ENCODE data around the gene NEB.

Gene NEB

DNA sequence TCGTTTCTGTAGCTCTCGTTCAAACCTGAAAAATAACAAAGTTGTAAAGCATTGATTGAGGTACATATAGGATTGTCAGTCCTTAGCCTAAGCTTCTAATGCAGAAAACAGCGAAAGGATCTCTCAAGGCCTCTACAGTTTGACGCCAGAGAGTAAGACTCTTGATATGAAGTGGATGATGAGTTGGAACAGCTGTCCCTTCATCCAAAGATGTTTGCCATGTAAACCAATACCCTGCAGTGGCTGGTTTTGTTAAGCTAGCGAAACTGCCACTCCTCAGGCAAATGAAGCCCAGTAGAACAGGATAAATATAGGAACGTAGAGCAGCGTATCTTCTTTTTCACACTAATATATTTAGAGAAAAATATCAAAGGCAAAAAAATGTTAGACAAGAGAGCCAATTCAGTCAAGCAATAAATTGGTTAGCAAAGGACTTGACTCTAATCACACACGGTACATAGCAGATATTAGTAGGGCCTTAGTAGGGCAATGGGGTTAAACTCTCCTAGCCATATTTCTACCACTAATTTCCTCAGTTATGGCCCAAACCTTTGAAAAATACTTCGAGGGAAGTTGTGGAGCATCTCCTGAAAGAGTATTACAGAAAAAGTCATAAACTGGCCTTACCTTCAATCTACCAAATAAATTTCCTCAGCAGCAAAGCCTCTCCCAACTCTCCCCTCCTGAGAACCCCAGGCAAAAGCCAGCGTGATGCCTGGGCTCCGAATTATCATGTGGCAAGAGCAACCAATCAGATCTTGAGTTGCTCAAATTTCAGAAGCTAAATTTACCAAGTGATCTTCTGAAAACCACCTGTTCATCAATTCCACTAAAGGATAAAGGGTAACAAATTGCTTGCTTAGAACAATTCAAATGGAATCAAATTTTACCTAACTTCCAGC is at the start of gene NEB:
Gene NEB (minus strand): TSS at position 706 of the 902 bp plus-strand sequence. CDS start 1,320 bp downstream, outside the sequence.
- DNase-seq, result no peak

DNA sequence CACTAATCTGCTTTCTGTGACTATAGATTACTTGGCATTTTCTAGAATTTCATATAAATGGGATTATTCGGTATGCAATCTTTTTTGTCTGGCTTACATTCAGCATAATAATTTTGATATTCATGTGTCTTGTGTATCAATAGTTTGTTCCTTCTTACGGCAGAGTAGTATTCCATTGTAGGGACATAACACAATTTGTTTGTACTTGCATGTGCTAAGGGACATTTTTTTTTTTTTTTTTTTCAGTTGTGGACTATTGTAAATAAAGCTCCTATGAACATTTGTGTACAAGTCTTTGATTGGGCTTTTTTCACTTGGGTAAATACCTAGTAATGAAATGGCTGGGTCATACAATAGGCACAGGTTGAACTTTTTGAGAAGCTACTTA is 48.9 kb upstream of the NEB start:
- DNase-seq, result no peak

DNA sequence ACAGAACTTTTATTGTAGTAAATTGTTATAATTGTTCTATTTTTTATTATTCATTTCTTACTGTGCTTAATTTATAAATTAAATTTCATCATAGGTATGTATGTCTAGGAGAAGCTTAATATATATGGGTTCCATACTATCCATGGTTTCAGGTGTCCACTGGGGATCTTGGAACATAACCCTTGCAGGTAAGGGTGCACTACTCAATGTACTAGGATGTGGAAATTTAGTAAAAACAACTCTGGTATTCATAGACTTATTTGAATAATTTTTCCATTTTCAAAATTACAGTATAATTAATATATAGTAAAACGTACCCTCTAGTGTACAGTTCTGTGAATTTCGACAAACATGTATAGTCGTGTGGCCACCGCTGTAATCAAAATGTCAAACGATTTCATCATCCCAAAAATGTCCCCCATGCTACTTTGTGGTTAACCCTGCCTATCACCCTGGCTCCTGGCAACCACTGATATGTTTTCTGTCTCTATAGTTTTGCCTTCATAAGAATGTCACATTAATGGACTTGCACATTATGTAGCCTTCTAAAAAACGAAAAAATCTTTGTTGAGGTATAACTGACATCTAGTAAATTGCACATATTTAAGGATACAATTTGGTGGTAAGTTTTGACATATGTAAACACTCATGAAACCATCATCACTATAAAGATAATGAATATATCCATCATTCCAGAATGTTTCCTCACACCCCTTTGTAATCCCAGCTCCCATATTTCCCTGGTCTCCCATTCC is 48.3 kb upstream of the NEB start:
- peak; percentile 9 for DNase-seq

DNA sequence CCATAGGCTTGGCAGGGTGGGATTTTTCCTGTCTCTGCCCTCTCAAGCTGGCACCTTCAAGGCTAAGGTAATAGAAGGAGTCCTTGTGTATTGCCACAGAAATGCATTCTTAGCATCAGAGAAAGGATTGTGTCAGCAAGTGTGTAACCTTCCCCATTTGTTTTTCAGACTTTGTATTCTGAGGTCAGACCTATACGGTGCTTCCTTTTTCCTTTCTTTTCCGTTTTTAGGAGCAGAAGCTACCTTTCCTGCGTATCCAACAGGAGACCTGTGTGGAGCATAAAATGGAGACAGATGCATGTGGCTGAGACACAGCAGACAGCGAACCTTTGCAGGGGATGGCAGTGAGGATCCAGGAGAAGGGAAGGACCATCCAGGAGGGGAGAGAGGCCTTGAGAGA is 47.4 kb upstream of the NEB start:
- DNase-seq, result no peak

GRCh38 chr2:151780938-151781337 is 46.7 kb upstream of the NEB start:
- no peak for DNase-seq

DNA sequence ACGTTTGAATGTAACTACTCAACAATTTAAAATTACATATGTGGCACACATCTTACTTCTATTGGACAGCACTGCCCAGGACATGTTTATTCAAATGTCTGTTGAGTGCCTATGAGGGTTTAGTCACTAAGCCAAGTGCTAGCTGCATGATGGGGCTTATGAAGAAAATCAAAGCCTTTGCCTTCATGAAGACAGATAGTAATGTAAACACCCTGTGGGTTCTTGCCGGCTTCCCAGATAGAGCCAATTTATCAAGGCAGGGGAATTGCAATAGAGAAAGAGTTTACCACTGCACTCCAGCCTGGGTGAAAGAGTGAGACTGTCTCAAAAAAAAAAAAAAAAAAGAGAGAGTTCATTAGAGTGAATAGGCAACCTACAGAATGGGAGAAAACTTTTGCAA is 43.7 kb upstream of the NEB start:
- DNase-seq, result no peak

- no peak for DNase-seq
Observed at GRCh38 chr2:151777487-151777886, 43.2 kb upstream of the NEB start.

- no peak for DNase-seq
Observed at GRCh38 chr2:151776367-151776766, 42.1 kb upstream of the NEB start.

DNA sequence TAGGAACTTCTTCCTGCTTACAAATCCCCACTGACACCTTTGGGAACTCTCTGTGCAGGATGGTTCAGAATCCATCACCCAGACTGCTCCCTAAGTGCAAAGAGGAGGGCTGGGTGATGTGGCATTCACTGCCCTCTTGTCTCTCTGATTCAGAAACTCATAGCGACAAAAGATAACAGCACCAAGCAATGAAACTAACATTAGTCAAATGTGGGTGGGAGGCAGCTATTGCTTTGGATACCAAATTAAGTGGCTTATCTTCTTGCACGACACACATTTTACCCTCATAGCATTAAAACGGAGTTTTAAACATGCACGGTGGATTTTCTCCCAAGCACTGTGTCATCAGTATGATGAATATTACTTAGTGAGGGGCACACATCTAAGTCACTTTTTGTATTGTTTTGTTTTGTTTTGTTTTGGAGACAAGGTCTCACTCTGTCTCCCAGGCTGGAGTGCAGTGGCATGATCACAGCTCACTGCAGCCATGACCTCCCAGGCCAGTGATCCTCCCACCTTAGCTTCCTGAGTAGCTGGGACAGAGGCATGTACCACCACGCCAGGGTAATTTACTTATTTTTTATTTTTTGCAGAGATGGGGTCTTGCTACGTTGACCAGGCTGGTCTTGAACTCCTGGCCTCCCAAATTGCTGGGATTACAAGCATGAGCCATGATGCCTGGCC is 40.9 kb upstream of the NEB start:
- DNase-seq, result no peak

GRCh38 chr2:151774506-151774905 is 40.2 kb upstream of the NEB start:
- DNase-seq, result peak; percentile 72

- DNase-seq, result peak; percentile 32
Observed at GRCh38 chr2:151771599-151772358, 37.5 kb upstream of the NEB start.

- DNase-seq, result no peak
Observed at GRCh38 chr2:151770995-151771394, 36.7 kb upstream of the NEB start.

- DNase-seq, result no peak
Observed at GRCh38 chr2:151769606-151770005, 35.3 kb upstream of the NEB start.

DNA sequence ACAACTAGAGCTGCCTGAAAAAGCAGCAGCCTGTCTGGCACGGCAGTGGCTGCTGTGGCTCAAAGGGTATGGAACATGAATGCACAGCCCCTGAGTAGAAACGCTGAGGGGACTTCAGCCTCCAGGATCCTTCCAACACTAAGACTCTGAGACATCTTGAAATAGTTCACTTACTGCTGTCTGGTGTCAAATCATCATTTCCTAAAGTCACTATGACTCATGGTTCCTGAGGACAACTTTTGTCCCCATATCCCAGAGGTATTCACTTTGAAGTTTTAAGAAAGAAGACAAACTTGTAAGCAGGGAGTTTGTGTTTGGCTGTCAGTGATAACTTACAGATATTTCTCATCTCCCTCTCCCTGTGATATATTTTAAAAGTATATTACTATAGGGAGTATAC is 33.3 kb upstream of the NEB start:
- DNase-seq, result peak; percentile 5

DNA sequence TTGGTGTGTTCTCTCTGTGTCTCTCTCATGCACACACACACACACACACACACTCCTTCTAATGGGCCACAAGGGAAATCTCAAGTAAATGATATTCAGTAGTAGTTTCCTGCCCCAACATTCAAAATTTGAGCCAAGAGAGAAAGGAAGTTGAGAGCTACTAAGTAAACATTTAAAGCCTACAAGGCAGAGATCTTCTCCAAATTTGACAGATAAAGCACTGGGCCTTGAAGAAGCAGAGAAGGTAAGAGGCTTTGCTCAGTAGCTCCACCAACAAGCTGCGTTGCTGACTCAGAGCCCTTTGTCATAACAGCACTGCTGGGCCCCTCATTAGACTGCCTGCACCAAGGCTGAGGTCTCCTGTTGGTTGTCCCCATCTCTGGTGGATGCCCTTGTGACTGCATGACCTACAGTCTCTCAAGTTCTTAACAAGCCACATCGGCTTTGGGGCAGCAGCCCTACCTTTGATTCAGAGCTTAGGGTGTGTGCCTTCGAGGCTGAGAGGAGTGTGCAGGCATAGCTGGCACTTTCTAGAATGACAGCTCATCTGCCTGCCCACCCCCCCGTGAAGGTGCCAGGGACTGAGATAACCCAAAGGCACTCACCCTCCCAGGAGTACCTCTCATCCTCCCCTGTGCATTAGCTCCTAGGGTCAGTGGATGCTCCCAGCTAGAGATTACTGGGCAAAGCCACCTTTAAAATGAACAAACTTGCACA is 32.3 kb upstream of the NEB start:
- DNase-seq, result peak; percentile 10

- no peak for DNase-seq
Observed at GRCh38 chr2:151765760-151766410, 31.6 kb upstream of the NEB start.

- peak; percentile 9 for DNase-seq
Observed at GRCh38 chr2:151762694-151763093, 28.4 kb upstream of the NEB start.

DNA sequence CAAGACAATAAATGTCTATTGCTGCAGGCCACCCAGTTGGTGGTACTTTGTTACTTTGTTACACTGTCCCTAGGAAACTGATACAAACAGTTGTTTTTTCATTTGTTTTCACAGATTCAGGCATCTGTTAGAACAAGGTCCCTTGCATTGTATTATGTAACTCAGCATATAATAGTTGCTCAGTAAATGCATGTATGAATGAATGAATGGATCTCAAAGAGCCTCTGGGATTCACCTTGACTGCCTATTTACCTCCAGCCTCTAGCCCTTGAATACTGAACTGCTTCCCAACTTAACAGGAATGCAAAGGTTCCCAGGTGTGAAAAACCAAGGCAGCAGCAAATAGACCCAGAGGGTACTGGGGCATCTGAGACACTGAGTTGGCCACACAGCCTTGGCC is 27.4 kb upstream of the NEB start:
- DNase-seq, result no peak

- DNase-seq, result no peak
Observed at GRCh38 chr2:151761193-151761592, 26.9 kb upstream of the NEB start.

DNA sequence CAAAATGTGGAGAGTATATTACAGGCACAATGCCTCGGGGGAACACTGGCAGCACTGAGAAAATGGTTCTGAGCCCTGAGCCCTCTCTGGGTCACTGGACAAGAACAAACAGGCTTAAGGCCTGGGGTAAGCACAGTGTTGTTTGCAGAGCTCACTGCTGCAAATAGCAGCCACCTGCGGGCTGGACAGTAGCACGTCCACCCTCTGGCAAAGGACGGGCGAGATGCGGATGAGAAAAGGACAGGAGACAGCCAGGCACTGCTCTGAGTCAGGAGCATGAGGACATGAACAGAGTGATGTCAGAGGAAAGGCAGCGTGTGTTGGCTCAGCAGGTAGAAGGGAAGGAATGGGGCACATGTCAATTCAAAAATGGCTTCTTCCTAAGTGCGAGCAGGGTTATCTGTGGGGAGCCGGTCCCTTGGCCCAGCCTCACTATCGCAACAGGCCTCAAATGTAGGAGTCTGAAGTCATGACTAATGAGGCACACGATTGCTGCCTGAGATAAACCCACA is 25.9 kb upstream of the NEB start:
- no peak for DNase-seq

DNA sequence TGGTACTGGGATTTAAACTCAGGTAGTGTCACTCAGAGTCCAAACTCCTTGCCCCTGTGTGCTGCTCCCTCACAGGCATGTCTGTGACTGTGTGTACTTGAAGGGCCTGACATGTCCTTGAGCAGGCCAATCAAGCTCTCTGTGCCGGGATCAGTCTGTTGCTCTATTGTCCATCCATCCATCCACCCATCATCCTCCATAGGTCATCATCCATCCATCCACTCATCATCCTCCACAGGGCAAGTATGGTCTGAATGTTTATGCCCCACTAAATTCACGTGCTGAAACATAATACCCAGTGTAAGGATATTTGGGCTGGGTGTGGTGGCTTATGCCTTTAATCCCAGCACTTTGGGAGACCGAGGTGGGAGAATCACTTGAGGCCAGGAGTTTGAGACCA is 24.5 kb upstream of the NEB start:
- no peak for DNase-seq
